H9 (cell line): ENCODE data around the gene TTC31. TPM values are rescaled to one million over a fixed set of nuclear protein-coding genes. Genes with fewer than 3 reads are reported as not detected.

Source experiments
- DNase-seq: peaks from one replicate; pipeline ENCODE4 v3.0.0-alpha.2; 2017
- H2AFZ ChIP-seq: one replicate; pipeline ENCODE4 v1.6.1; 2013; ENCODE audit warnings: mild to moderate bottlenecking, low read length, control low read depth, moderate library complexity
- H2AK5ac ChIP-seq: 2 replicates; pipeline ENCODE4 v1.6.1; 2013; ENCODE audit warnings: low read length, control low read depth, mixed read lengths; ENCODE audit not compliant: insufficient read length
- H2BK120ac ChIP-seq: one replicate; pipeline ENCODE4 v1.6.1; 2013; ENCODE audit warnings: low read depth, mild to moderate bottlenecking, low read length, control low read depth, inconsistent platforms; ENCODE audit not compliant: poor library complexity, severe bottlenecking
- H2BK12ac ChIP-seq: 2 replicates; pipeline ENCODE4 v1.6.1; 2013; ENCODE audit warnings: low read length, control low read depth, mixed read lengths, low read depth; ENCODE audit not compliant: insufficient read length
- H2BK15ac ChIP-seq: 2 replicates; pipeline ENCODE4 v1.6.1; 2013; ENCODE audit warnings: low read depth, low read length, control low read depth
- H2BK20ac ChIP-seq: one replicate; pipeline ENCODE4 v1.6.1; 2013; ENCODE audit warnings: low read depth, mild to moderate bottlenecking, low read length, control low read depth, inconsistent platforms; ENCODE audit not compliant: poor library complexity, severe bottlenecking
- H2BK5ac ChIP-seq: 2 replicates; pipeline ENCODE4 v1.6.1; 2013; ENCODE audit warnings: low read length, control low read depth, mixed read lengths; ENCODE audit not compliant: insufficient read length
- H3K14ac ChIP-seq: 2 replicates; pipeline ENCODE4 v1.6.1; 2013; ENCODE audit warnings: low read length, control low read depth; ENCODE audit not compliant: insufficient read depth
- H3K18ac ChIP-seq: 2 replicates; pipeline ENCODE4 v1.6.1; 2013; ENCODE audit warnings: low read depth, mild to moderate bottlenecking, mixed read lengths, low read length, control low read depth; ENCODE audit not compliant: insufficient read length
- H3K23ac ChIP-seq: 2 replicates; pipeline ENCODE4 v1.6.1; 2013; ENCODE audit warnings: low read length, control low read depth, mixed read lengths, low read depth; ENCODE audit not compliant: insufficient read length
- H3K23me2 ChIP-seq: 2 replicates; pipeline ENCODE4 v1.6.1; 2013; ENCODE audit warnings: low read depth, mild to moderate bottlenecking, mixed read lengths, low read length, control low read depth; ENCODE audit not compliant: insufficient read length, poor library complexity, severe bottlenecking
- H3K27ac ChIP-seq: 2 replicates; pipeline ENCODE4 v1.5.1; 2013; ENCODE audit warnings: low read length, control low read depth, mixed read lengths, low read depth; ENCODE audit not compliant: insufficient read length
- H3K27me3 ChIP-seq: 2 replicates; pipeline ENCODE4 v1.6.1; 2013; ENCODE audit warnings: low read length, control low read depth, inconsistent platforms; ENCODE audit not compliant: insufficient read depth
- H3K4ac ChIP-seq: 2 replicates; pipeline ENCODE4 v1.6.1; 2013; ENCODE audit warnings: low read depth, mild to moderate bottlenecking, control low read depth, inconsistent platforms, low read length, moderate library complexity
- H3K4me1 ChIP-seq: 2 replicates; pipeline ENCODE4 v1.6.1; 2013; ENCODE audit warnings: low read length, control low read depth, inconsistent platforms; ENCODE audit not compliant: insufficient read depth
- H3K4me2 ChIP-seq: 2 replicates; pipeline ENCODE4 v1.6.1; 2013; ENCODE audit warnings: low read length, control low read depth, mixed read lengths; ENCODE audit not compliant: insufficient read length, insufficient read depth
- H3K56ac ChIP-seq: 2 replicates; pipeline ENCODE4 v1.6.1; 2013; ENCODE audit warnings: low read depth, mild to moderate bottlenecking, mixed read lengths, low read length, control low read depth; ENCODE audit not compliant: insufficient read length
- H3K79me1 ChIP-seq: 2 replicates; pipeline ENCODE4 v1.6.1; 2013; ENCODE audit warnings: low read depth, mild to moderate bottlenecking, moderate library complexity, low read length, control low read depth, inconsistent platforms; ENCODE audit not compliant: insufficient read depth, poor library complexity, severe bottlenecking
- H3K79me2 ChIP-seq: 2 replicates; pipeline ENCODE4 v1.6.1; 2013; ENCODE audit warnings: low read length, control low read depth, inconsistent platforms; ENCODE audit not compliant: insufficient read depth
- H3K9ac ChIP-seq: 2 replicates; pipeline ENCODE4 v1.6.1; 2013; ENCODE audit warnings: low read length, control low read depth, mixed read lengths; ENCODE audit not compliant: insufficient read length; ENCODE audit errors: extremely low read depth
- H3K9me3 ChIP-seq: one replicate; pipeline ENCODE4 v1.6.1; 2013; ENCODE audit warnings: low read depth, low read length, inconsistent platforms; ENCODE audit not compliant: control insufficient read depth
- H3T11ph ChIP-seq: one replicate; pipeline ENCODE4 v1.6.1; 2013; ENCODE audit warnings: mild to moderate bottlenecking, low read length, control low read depth, inconsistent platforms
- H4K20me1 ChIP-seq: one replicate; pipeline ENCODE4 v1.6.1; 2013; ENCODE audit not compliant: control insufficient read depth, insufficient read length, insufficient read depth
- H4K5ac ChIP-seq: 2 replicates; pipeline ENCODE4 v1.6.1; 2013; ENCODE audit warnings: low read depth, mild to moderate bottlenecking, mixed read lengths, low read length, control low read depth; ENCODE audit not compliant: insufficient read length
- H4K8ac ChIP-seq: replicated peaks from 2 replicates; pipeline ENCODE4 v1.6.1; 2013; ENCODE audit warnings: low read length, control low read depth, mixed read lengths, low read depth; ENCODE audit not compliant: insufficient read length
- H4K91ac ChIP-seq: 2 replicates; pipeline ENCODE4 v1.6.1; 2013; ENCODE audit warnings: low read depth, mild to moderate bottlenecking, moderate library complexity, mixed read lengths, low read length, control low read depth; ENCODE audit not compliant: insufficient read length
- H3K27ac Mint-ChIP-seq, 3 experiments: 2 replicates in 2 of 3; 3 replicates in 1 of 3; pipeline ENCODE4 v1.8.0; 2020 to 2021; ENCODE audit warnings: mixed read lengths in 3 of 3, mild to moderate bottlenecking in 1 of 3, moderate library complexity in 1 of 3
- H3K27me3 Mint-ChIP-seq: 2 replicates; pipeline ENCODE4 v1.8.0; 2021; ENCODE audit warnings: low read depth, mild to moderate bottlenecking, moderate library complexity, mixed read lengths
- H3K36me3 Mint-ChIP-seq, 3 experiments: 2 replicates in 2 of 3; 3 replicates in 1 of 3; pipeline ENCODE4 v1.8.0; 2020 to 2021; ENCODE audit warnings: low read depth in 3 of 3, mixed read lengths in 3 of 3; ENCODE audit not compliant: insufficient read depth in 1 of 3
- H3K4me1 Mint-ChIP-seq, 2 experiments: 2 replicates each; pipeline ENCODE4 v1.8.0; 2020; ENCODE audit warnings: mixed read lengths in 2 of 2
- H3K4me3 Mint-ChIP-seq, 2 experiments: 2 replicates in 1 of 2; 3 replicates in 1 of 2; pipeline ENCODE4 v1.8.0; 2020 to 2021; ENCODE audit warnings: mild to moderate bottlenecking in 2 of 2, mixed read lengths in 2 of 2, moderate library complexity in 1 of 2
- H3K9me3 Mint-ChIP-seq, 2 experiments: 2 replicates in 1 of 2; 3 replicates in 1 of 2; pipeline ENCODE4 v1.8.0; 2020; ENCODE audit warnings: mild to moderate bottlenecking in 2 of 2, mixed read lengths in 2 of 2, moderate library complexity in 1 of 2
- CTCF ChIP-seq: fragments of 200-600 bp; sonication (generic); conservative IDR thresholded peaks from 3 replicates; pipeline ENCODE4 v1.8.0; 2021; ENCODE audit warnings: antibody characterized with exemption, mild to moderate bottlenecking
- WGBS: extraction: QIAGEN DNeasy Blood & Tissue Kit; methylation state at CpG from one replicate; pipeline ENCODE4 v1.1.7; 2013; ENCODE audit warnings: missing lambda C conversion rate, low lambda C conversion rate, mixed read lengths; ENCODE audit not compliant: insufficient read length; ENCODE audit errors: extremely low coverage; 5-methylcytosine and 5-hydroxymethylcytosine counted together
- total RNA-seq: library from RNA; stranded (reverse); gene quantifications from 2 replicates; pipeline ENCODE4 v1.2.1, GENCODE V29; 2021

Gene TTC31
- total RNA-seq, 1 experiment from 2014 or later, result 33.3 TPM

DNA sequence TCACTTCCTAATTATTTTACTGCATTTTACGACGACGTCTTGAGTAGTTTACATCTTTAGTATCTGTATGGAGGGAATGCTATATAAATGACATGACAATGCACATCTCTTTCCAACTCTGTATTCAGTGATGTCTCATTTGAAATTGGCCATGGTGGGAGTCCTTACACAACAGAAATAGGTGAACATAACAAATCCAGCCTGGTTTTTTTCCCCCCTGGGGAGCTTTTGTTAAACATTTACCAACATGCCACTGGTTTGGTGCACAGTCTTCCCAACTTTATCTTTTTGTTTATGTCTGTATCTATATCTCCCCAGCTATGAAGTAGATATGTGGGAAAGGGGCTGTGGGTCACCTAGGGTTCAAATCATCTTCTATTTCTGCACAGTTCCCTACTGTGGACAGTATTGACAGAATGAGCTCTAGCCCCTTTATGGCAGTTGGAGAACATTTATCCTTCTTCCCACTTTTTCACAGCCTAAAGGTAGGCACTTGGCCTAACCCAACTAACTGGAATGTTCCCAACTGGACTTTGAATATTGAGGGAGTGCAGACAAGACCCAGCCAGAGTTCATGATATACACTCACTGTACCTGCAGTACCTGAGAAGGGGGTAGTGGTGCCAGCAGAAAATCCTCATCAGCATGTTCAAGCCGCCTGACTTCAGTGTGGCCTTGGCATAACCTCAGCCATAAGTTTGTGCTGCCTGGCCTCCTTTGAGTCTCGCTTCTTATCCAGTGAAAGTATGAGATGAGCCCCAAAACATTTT, 35.5 kb upstream of the TTC31 start:
- Histone ChIP-seq H4K20me1 (no peaks in the 10 kb centered on the region), H3T11ph (no peak overlapping the region), H3K79me1 (no peaks in the 10 kb centered on the region), H2BK15ac (no peak overlapping the region), H3K79me2 (no peaks in the 10 kb centered on the region), H3K14ac (no peak overlapping the region), H3K56ac (no peak overlapping the region), H4K8ac (no peak overlapping the region), H2BK5ac (no peak overlapping the region), H3K9ac (no peak overlapping the region), H2BK120ac (no peak overlapping the region), H2AFZ (no peak overlapping the region), H2AK5ac (no peak overlapping the region), H3K23ac (no peak overlapping the region), H4K91ac (no peak overlapping the region), H3K18ac (no peak overlapping the region), H2BK20ac (no peak overlapping the region), H3K4ac (no peak overlapping the region), H3K9me3 (no peaks in the 10 kb centered on the region), H3K4me2 (no peak overlapping the region), H3K27me3 (no peaks in the 10 kb centered on the region), H2BK12ac (no peak overlapping the region), H4K5ac (no peak overlapping the region), H3K23me2 (no peaks in the 10 kb centered on the region), H3K4me1 (no peaks in the 10 kb centered on the region), H3K27ac (no peak overlapping the region)
- H3K9me3 Mint-ChIP-seq, result no peaks in the 10 kb centered on the region; a peak in 1 of 5 replicates
- no peak overlapping the region for H3K27ac Mint-ChIP-seq
- no CpG with 5 or more reads among the region's 5 CpGs for WGBS
- H3K4me3 Mint-ChIP-seq, result no peak overlapping the region
- peaks cover 0 to 4% of the 10 kb centered on the region in 2 experiments; a peak in 1 of 4 replicates for H3K4me1 Mint-ChIP-seq
- no peaks in the 10 kb centered on the region for H3K36me3 Mint-ChIP-seq
- no peak for DNase-seq
- H3K27me3 Mint-ChIP-seq, result peaks cover 22% of the 10 kb centered on the region
- no peak for TF ChIP-seq CTCF
